CD14-positive monocyte (primary cell): ENCODE measurements around the gene ZNF423. TPM values are rescaled to one million over a fixed set of nuclear protein-coding genes. Genes with fewer than 3 reads are reported as not detected.

Source experiments
- DNase-seq, 3 donors: peaks; one replicate each; pipeline ENCODE4 v3.0.0-alpha.2; 2011 to 2022
- H2AFZ ChIP-seq: 2 replicates; pipeline ENCODE4 v1.6.0; 2012; ENCODE audit warnings: mild to moderate bottlenecking, low read depth, low read length, inconsistent platforms; ENCODE audit not compliant: insufficient read depth, poor library complexity, severe bottlenecking
- H3K27ac ChIP-seq, 2 donors: 1 replicate in 1 of 2; 2 replicates in 1 of 2; pipeline ENCODE4 v1.5.1; 2012 to 2013; ENCODE audit warnings: low read length in 2 of 2, control low read depth in 1 of 2, inconsistent platforms in 1 of 2, low read depth in 1 of 2, mild to moderate bottlenecking in 1 of 2
- H3K27me3 ChIP-seq, 2 donors: one replicate each; pipeline versions ENCODE4 v1.6.0 to v1.6.1; 2011 to 2013; ENCODE audit warnings: low read length in 2 of 2; ENCODE audit not compliant: control insufficient read depth in 2 of 2, insufficient read depth in 2 of 2
- H3K36me3 ChIP-seq, 2 donors: replicated peaks in 1 of 2; 1 replicate in 1 of 2; 2 replicates in 1 of 2; pipeline versions ENCODE4 v1.5.1 to v1.6.1; 2012 to 2013; ENCODE audit warnings: low read length in 2 of 2, control low read depth in 1 of 2, inconsistent platforms in 1 of 2, mild to moderate bottlenecking in 1 of 2; ENCODE audit not compliant: insufficient read depth in 2 of 2, control insufficient read depth in 1 of 2
- H3K4me1 ChIP-seq, 2 donors: 1 replicate in 1 of 2; 2 replicates in 1 of 2; pipeline versions ENCODE4 v1.5.1 to v1.6.1; 2012 to 2013; ENCODE audit warnings: low read length in 2 of 2, control low read depth in 1 of 2, inconsistent platforms in 1 of 2, mild to moderate bottlenecking in 1 of 2, moderate library complexity in 1 of 2; ENCODE audit not compliant: insufficient read depth in 2 of 2, control insufficient read depth in 1 of 2
- H3K4me2 ChIP-seq: replicated peaks from 2 replicates; pipeline ENCODE3; 2012; ENCODE audit warnings: low read length, moderate library complexity, mild to moderate bottlenecking; ENCODE audit not compliant: poor library complexity, severe bottlenecking; ENCODE audit errors: extremely low read depth
- H3K4me3 ChIP-seq, 3 experiments: fragments of 200-600 bp in 1 of 3; sonication (generic) in 1 of 3; replicated peaks in 1 of 3; 1 replicate in 2 of 3; 2 replicates in 1 of 3; pipeline ENCODE4 v1.5.1; 2011 to 2013; ENCODE audit warnings: low read length in 3 of 3, mild to moderate bottlenecking in 3 of 3, control low read depth in 2 of 3, low read depth in 2 of 3, inconsistent platforms in 1 of 3, moderate library complexity in 1 of 3
- H3K79me2 ChIP-seq: 2 replicates; pipeline ENCODE4 v1.6.0; 2012; ENCODE audit warnings: mild to moderate bottlenecking, control low read depth, inconsistent platforms, low read length, moderate library complexity; ENCODE audit not compliant: insufficient read depth
- H3K9ac ChIP-seq: 2 replicates; pipeline ENCODE4 v1.6.0; 2017; ENCODE audit warnings: low read length, mild to moderate bottlenecking; ENCODE audit not compliant: insufficient read depth, poor library complexity, severe bottlenecking
- H3K9me3 ChIP-seq, 2 donors: replicated peaks in 1 of 2; 1 replicate in 1 of 2; 2 replicates in 1 of 2; pipeline versions ENCODE4 v1.5.1 to v1.6.1; 2012 to 2013; ENCODE audit warnings: low read length in 2 of 2, control low read depth in 1 of 2; ENCODE audit not compliant: control insufficient read depth in 1 of 2, insufficient read depth in 1 of 2
- H4K20me1 ChIP-seq: 2 replicates; pipeline ENCODE4 v1.6.0; 2012; ENCODE audit warnings: mild to moderate bottlenecking, low read length, control low read depth, moderate library complexity; ENCODE audit not compliant: insufficient read depth
- H3K27ac Mint-ChIP-seq, 7 donors: one replicate each; pipeline ENCODE4 v1.8.0; 2020; ENCODE audit warnings: mild to moderate bottlenecking in 7 of 7, mixed read lengths in 7 of 7, moderate library complexity in 6 of 7, inconsistent platforms in 2 of 7
- H3K27me3 Mint-ChIP-seq, 3 donors: one replicate each; pipeline ENCODE4 v1.8.0; 2021 to 2022; ENCODE audit warnings: low read depth in 3 of 3, mild to moderate bottlenecking in 3 of 3, mixed read lengths in 3 of 3, moderate library complexity in 3 of 3, inconsistent platforms in 1 of 3
- H3K36me3 Mint-ChIP-seq, 2 donors: one replicate each; pipeline ENCODE4 v1.8.0; 2020; ENCODE audit warnings: mixed read lengths in 2 of 2, inconsistent platforms in 1 of 2, mild to moderate bottlenecking in 1 of 2
- H3K4me1 Mint-ChIP-seq: one replicate; pipeline ENCODE4 v1.8.0; 2020; ENCODE audit warnings: mild to moderate bottlenecking, mixed read lengths
- H3K4me3 Mint-ChIP-seq, 2 donors: one replicate each; pipeline ENCODE4 v1.8.0; 2020; ENCODE audit warnings: mild to moderate bottlenecking in 2 of 2, mixed read lengths in 2 of 2, moderate library complexity in 1 of 2
- H3K9me3 Mint-ChIP-seq, 7 donors: one replicate each; pipeline ENCODE4 v1.8.0; 2020 to 2022; ENCODE audit warnings: mixed read lengths in 7 of 7, mild to moderate bottlenecking in 6 of 7, moderate library complexity in 6 of 7, inconsistent platforms in 2 of 7
- WGBS: methylation state at CpG from one replicate; pipeline ENCODE4 v1.1.5; 2013; ENCODE audit warnings: missing lambda C conversion rate; ENCODE audit not compliant: insufficient coverage; 5-methylcytosine and 5-hydroxymethylcytosine counted together
- intact Hi-C, 2 donors: fragments of 100-400 bp; cut with micrococcal nuclease; formaldehyde crosslinking; loops; one replicate each; pipeline versions ENCODE4 v1.15.0 to v1.15.1; 2023
- polyA plus RNA-seq, 3 donors: library from polyadenylated mRNA; depleted of rRNA in 1 of 3; unstranded in 2 of 3; stranded (reverse) in 1 of 3; fragments of 300-500 nt in 2 of 3; fragments of >200 nt in 1 of 3; fragmentation: Illumina TruSeq in 2 of 3; gene quantifications; 1 replicate in 2 of 3; 2 replicates in 1 of 3; pipeline ENCODE4 v1.2.3, GENCODE V29; 2012 to 2021
- TF ChIP-seq, protein P1 (sequence below): fragments of 200-600 bp; IDR thresholded peaks from one replicate; pipeline ENCODE4 v1.8.0; 2022; ENCODE audit warnings: antibody characterized with exemption, mild to moderate bottlenecking

ZNF423 gene
- polyA plus RNA-seq, 3 donors: not detected

DNA sequence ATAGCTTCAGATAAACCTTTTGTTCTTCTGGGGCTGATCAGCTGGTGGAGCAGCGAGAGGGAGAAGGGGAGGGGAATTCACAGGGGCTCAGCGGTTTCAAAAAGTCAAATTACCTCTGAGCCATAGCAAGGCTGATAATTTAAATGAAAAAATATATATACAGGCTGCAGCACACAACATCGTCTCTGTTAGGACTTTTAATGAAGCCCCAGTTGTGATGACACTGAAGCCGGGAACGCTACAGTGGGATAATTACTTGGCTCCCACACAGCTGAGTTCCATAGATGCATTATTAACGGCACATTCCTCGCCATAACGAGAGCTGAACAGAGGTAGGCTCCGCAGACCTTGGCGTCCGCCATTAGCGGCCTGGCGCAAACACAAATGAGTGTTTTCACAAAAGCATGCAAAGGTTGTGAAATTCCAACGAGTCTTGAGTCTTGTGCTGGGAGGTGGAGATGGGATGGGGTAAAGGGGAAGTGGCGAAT lies 266.3 kb downstream of the ZNF423 start:
- Histone ChIP-seq H3K36me3 (no peaks in the 10 kb centered on the region), H3K79me2 (no peaks in the 10 kb centered on the region), H2AFZ (no peak overlapping the region), H3K9ac (no peak overlapping the region), H3K27ac (no peak overlapping the region), H3K4me2 (no peak overlapping the region), H3K4me1 (peaks cover 0 to 2% of the 10 kb centered on the region in 2 donors), H3K4me3 (no peak overlapping the region), H4K20me1 (no peaks in the 10 kb centered on the region), H3K9me3 (no peaks in the 10 kb centered on the region), H3K27me3 (no peaks in the 10 kb centered on the region)
- no peaks in the 10 kb centered on the region for H3K36me3 Mint-ChIP-seq
- no peak overlapping the region for H3K4me3 Mint-ChIP-seq
- H3K4me1 Mint-ChIP-seq: peaks cover 8% of the 10 kb centered on the region
- intact Hi-C loops: loop anchor here (5.0 to 10.0 kb wide), 3 partner anchors 95 to 182 kb away; no protein-coding TSS in a partner anchor
- no peak overlapping the region for H3K27ac Mint-ChIP-seq
- peak in 1 of 3 donors; percentile 3 for DNase-seq
- H3K9me3 Mint-ChIP-seq: peaks cover 0 to 3% (median 0%) of the 10 kb centered on the region in 7 donors
- TF ChIP-seq, protein P1, sequence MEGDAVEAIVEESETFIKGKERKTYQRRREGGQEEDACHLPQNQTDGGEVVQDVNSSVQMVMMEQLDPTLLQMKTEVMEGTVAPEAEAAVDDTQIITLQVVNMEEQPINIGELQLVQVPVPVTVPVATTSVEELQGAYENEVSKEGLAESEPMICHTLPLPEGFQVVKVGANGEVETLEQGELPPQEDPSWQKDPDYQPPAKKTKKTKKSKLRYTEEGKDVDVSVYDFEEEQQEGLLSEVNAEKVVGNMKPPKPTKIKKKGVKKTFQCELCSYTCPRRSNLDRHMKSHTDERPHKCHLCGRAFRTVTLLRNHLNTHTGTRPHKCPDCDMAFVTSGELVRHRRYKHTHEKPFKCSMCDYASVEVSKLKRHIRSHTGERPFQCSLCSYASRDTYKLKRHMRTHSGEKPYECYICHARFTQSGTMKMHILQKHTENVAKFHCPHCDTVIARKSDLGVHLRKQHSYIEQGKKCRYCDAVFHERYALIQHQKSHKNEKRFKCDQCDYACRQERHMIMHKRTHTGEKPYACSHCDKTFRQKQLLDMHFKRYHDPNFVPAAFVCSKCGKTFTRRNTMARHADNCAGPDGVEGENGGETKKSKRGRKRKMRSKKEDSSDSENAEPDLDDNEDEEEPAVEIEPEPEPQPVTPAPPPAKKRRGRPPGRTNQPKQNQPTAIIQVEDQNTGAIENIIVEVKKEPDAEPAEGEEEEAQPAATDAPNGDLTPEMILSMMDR: no peak
- H3K27me3 Mint-ChIP-seq: peaks cover 0 to 2% (median 2%) of the 10 kb centered on the region in 3 donors
- WGBS: 72% methylated on average over 6 of the region's 15 CpGs

DNA sequence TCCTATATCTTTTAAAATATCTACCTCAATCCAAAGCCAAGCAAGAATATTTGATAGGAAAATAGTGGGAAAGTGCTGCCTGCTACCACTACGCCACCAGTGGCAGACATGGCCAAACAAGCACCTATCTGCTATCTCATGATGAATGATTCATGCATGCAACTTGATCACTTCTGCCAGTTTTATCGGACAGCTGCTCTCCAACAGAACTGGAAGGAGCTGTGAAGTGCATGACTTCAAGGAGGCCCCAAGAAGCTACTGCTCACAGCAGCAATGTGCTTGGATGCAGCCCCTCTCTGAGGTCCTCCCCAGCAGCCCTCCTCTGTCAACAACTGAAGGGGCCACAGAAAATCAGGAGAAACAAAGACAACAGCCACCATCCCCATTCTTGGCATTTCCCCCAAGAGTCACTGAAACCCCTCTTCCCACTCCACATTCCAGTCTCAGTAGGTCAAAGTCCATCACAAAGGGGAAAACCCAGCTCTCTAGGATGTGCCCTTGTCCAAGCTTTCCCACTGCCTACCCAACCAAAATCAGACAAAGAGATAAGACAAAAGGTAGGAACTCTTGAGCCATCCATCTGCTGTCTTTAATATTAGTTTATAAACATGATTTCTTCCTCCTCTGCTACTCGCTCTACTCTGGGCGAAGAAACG lies 267.1 kb downstream of the ZNF423 start:
- Histone ChIP-seq H3K27ac (no peak overlapping the region), H4K20me1 (no peaks in the 10 kb centered on the region), H3K4me3 (no peak overlapping the region), H3K36me3 (no peaks in the 10 kb centered on the region), H3K9me3 (no peaks in the 10 kb centered on the region), H3K79me2 (no peaks in the 10 kb centered on the region), H3K4me2 (no peak overlapping the region), H3K9ac (no peak overlapping the region), H3K27me3 (no peaks in the 10 kb centered on the region), H2AFZ (no peak overlapping the region), H3K4me1 (peaks cover 0 to 2% of the 10 kb centered on the region in 2 donors)
- Mint-ChIP-seq H3K4me1 (peaks cover 8% of the 10 kb centered on the region), H3K36me3 (no peaks in the 10 kb centered on the region), H3K4me3 (no peak overlapping the region), H3K9me3 (peaks cover 0 to 3% (median 0%) of the 10 kb centered on the region in 7 donors), H3K27me3 (peaks cover 0 to 2% (median 2%) of the 10 kb centered on the region in 3 donors), H3K27ac (no peak overlapping the region)
- DNase-seq: no peak
- intact Hi-C loops: no loop called here
- TF ChIP-seq, protein P1: no peak
- WGBS: 67% methylated on average over 1 of the region's 5 CpGs
